Endodermal cell (in vitro differentiated cells): ENCODE data around the gene PARP12. TPM values are rescaled to one million over a fixed set of nuclear protein-coding genes. Genes with fewer than 3 reads are reported as not detected.

Experiments
- DNase-seq: peaks from one replicate; pipeline ENCODE4 v3.0.0-alpha.2; 2017
- H3K27ac ChIP-seq: 2 replicates; pipeline ENCODE4 v1.5.1; 2013; ENCODE audit warnings: mild to moderate bottlenecking, low read depth, low read length, moderate library complexity
- H3K27me3 ChIP-seq: 2 replicates; pipeline ENCODE4 v1.6.1; 2013; ENCODE audit warnings: mild to moderate bottlenecking, low read length, moderate library complexity; ENCODE audit not compliant: insufficient read depth, control insufficient read depth, poor library complexity, severe bottlenecking
- H3K36me3 ChIP-seq: 2 replicates; pipeline ENCODE4 v1.7.0; 2013; ENCODE audit warnings: mild to moderate bottlenecking, low read length, moderate library complexity; ENCODE audit not compliant: control insufficient read depth, insufficient read depth
- H3K4me1 ChIP-seq: one replicate; pipeline ENCODE4 v1.7.0; 2013; ENCODE audit warnings: low read length; ENCODE audit not compliant: control insufficient read depth, insufficient read depth
- H3K4me3 ChIP-seq: 2 replicates; pipeline ENCODE4 v1.5.1; 2013; ENCODE audit warnings: mild to moderate bottlenecking, low read length, moderate library complexity
- H3K9ac ChIP-seq: 2 replicates; pipeline ENCODE4 v1.6.1; 2013; ENCODE audit warnings: mild to moderate bottlenecking, low read length, moderate library complexity; ENCODE audit not compliant: poor library complexity, severe bottlenecking; ENCODE audit errors: extremely low read depth
- H3K9me3 ChIP-seq: 2 replicates; pipeline ENCODE4 v1.6.1; 2013; ENCODE audit warnings: mild to moderate bottlenecking, low read length, moderate library complexity; ENCODE audit not compliant: control insufficient read depth
- H3K27ac Mint-ChIP-seq: 2 replicates; pipeline ENCODE4 v1.8.0; 2020; ENCODE audit warnings: mixed read lengths
- H3K27me3 Mint-ChIP-seq: 2 replicates; pipeline ENCODE4 v1.8.0; 2021; ENCODE audit warnings: mild to moderate bottlenecking, mixed read lengths; ENCODE audit not compliant: insufficient read depth
- H3K36me3 Mint-ChIP-seq: 2 replicates; pipeline ENCODE4 v1.8.0; 2020; ENCODE audit warnings: low read depth, mixed read lengths
- H3K4me1 Mint-ChIP-seq: 2 replicates; pipeline ENCODE4 v1.8.0; 2020; ENCODE audit warnings: mixed read lengths
- H3K4me3 Mint-ChIP-seq: 2 replicates; pipeline ENCODE4 v1.8.0; 2020; ENCODE audit warnings: mild to moderate bottlenecking, moderate library complexity, mixed read lengths
- H3K9me3 Mint-ChIP-seq: 2 replicates; pipeline ENCODE4 v1.8.0; 2020; ENCODE audit warnings: mild to moderate bottlenecking, mixed read lengths
- WGBS, 2 experiments: methylation state at CpG; one replicate each; pipeline versions ENCODE4 v1.1.5 to v1.1.7; 2013; ENCODE audit warnings: missing lambda C conversion rate in 2 of 2, mixed read lengths in 1 of 2; ENCODE audit not compliant: insufficient coverage in 1 of 2, insufficient read length in 1 of 2; 5-methylcytosine and 5-hydroxymethylcytosine counted together
- total RNA-seq, 2 donors: library from RNA; stranded (reverse); fragmentation: NEBNext Ultra II Directional in 1 of 2; extraction: Animal tissue kit (Norgen Biotek cat#: 25700) in 1 of 2; gene quantifications; 2 replicates in 1 of 2; 3 replicates in 1 of 2; pipeline ENCODE4 v1.2.1, GENCODE V29; 2021
- TF ChIP-seq, protein P1 (sequence below): fragments of 200-600 bp; sonication (generic); conservative IDR thresholded peaks from 2 replicates; pipeline ENCODE4 v1.5.0; 2021; ENCODE audit warnings: antibody characterized with exemption, mild to moderate bottlenecking

Gene PARP12
- total RNA-seq, 2 donors from 2014 or later: 9.4 to 10.4 TPM

- H3K27me3 ChIP-seq: no peaks in the 10 kb centered on the region
- TF ChIP-seq, protein P1, sequence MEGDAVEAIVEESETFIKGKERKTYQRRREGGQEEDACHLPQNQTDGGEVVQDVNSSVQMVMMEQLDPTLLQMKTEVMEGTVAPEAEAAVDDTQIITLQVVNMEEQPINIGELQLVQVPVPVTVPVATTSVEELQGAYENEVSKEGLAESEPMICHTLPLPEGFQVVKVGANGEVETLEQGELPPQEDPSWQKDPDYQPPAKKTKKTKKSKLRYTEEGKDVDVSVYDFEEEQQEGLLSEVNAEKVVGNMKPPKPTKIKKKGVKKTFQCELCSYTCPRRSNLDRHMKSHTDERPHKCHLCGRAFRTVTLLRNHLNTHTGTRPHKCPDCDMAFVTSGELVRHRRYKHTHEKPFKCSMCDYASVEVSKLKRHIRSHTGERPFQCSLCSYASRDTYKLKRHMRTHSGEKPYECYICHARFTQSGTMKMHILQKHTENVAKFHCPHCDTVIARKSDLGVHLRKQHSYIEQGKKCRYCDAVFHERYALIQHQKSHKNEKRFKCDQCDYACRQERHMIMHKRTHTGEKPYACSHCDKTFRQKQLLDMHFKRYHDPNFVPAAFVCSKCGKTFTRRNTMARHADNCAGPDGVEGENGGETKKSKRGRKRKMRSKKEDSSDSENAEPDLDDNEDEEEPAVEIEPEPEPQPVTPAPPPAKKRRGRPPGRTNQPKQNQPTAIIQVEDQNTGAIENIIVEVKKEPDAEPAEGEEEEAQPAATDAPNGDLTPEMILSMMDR: no peak
- DNase-seq: no peak
- Mint-ChIP-seq H3K36me3 (no peaks in the 10 kb centered on the region), H3K9me3 (no peaks in the 10 kb centered on the region), H3K27ac (no peak overlapping the region), H3K4me1 (peaks cover 8% of the 10 kb centered on the region), H3K27me3 (no peaks in the 10 kb centered on the region), H3K4me3 (no peak overlapping the region)
- H3K9ac ChIP-seq: no peak overlapping the region
- H3K9me3 ChIP-seq: no peaks in the 10 kb centered on the region
- H3K36me3 ChIP-seq: no peaks in the 10 kb centered on the region
- H3K4me3 ChIP-seq: no peak overlapping the region
- H3K27ac ChIP-seq: no peak overlapping the region
- no peaks in the 10 kb centered on the region for H3K4me1 ChIP-seq
- 87 to 91% methylated on average over 5 to 6 of the region's 6 CpGs for WGBS, 2 experiments
Observed at GRCh38 chr7:140074780-140075179, 12.0 kb upstream of the PARP12 start.

GRCh38 chr7:140070546-140070945 lies 7.8 kb upstream of the PARP12 start:
- Mint-ChIP-seq H3K9me3 (peaks cover 15% of the 10 kb centered on the region), H3K27ac (no peak overlapping the region), H3K36me3 (no peaks in the 10 kb centered on the region), H3K4me3 (no peak overlapping the region), H3K27me3 (peaks cover 8% of the 10 kb centered on the region), H3K4me1 (no peaks in the 10 kb centered on the region)
- DNase-seq: no peak
- Histone ChIP-seq H3K9ac (no peak overlapping the region), H3K9me3 (peaks cover 20% of the 10 kb centered on the region), H3K36me3 (no peaks in the 10 kb centered on the region), H3K4me1 (no peaks in the 10 kb centered on the region), H3K4me3 (no peak overlapping the region), H3K27ac (no peak overlapping the region), H3K27me3 (no peaks in the 10 kb centered on the region)
- TF ChIP-seq, protein P1: no peak

- H3K36me3 Mint-ChIP-seq: no peaks in the 10 kb centered on the region
- WGBS, 2 experiments: 91 to 100% methylated on average over 1 to 4 of the region's 4 CpGs
- no peak overlapping the region for H3K4me3 ChIP-seq
- H3K4me3 Mint-ChIP-seq: no peak overlapping the region
- H3K9me3 ChIP-seq: peaks cover 20% of the 10 kb centered on the region
- TF ChIP-seq, protein P1: no peak
- no peaks in the 10 kb centered on the region for H3K4me1 ChIP-seq
- no peak overlapping the region for H3K27ac ChIP-seq
- no peaks in the 10 kb centered on the region for H3K36me3 ChIP-seq
- no peak overlapping the region for H3K27ac Mint-ChIP-seq
- peaks cover 8% of the 10 kb centered on the region for H3K27me3 Mint-ChIP-seq
- no peaks in the 10 kb centered on the region for H3K27me3 ChIP-seq
- no peak for DNase-seq
- peaks cover 15% of the 10 kb centered on the region for H3K9me3 Mint-ChIP-seq
- no peaks in the 10 kb centered on the region for H3K4me1 Mint-ChIP-seq
- no peak overlapping the region for H3K9ac ChIP-seq
Observed at GRCh38 chr7:140069298-140069949, 6.7 kb upstream of the PARP12 start.
